ENCODE measurements around the gene EYA2.

GRCh38 chr20:47125758-47126591, 231.3 kb downstream of the EYA2 start:
- TF ChIP-seq CTCF (conservative IDR thresholded peaks at IDR 0.05; ENCODE audit: low read depth, low read length): no peak
- no peak for TF ChIP-seq RAD21 (IDR thresholded peaks at IDR 0.05; ENCODE audit: low read length)
- TF ChIP-seq MAFK (IDR thresholded peaks at IDR 0.05; ENCODE audit: low read depth, low read length): no peak
- TF ChIP-seq POLR2A (IDR thresholded peaks at IDR 0.05; ENCODE audit: low read depth, low read length): no peak
- no peak for TF ChIP-seq CEBPB (IDR thresholded peaks at IDR 0.05; ENCODE audit: low read depth, low read length)

Measured in IMR-90 (cell line).